Endothelial cell of umbilical vein (primary cell): Measurements from ENCODE around the gene TMEM92. TPM values are rescaled to one million over a fixed set of nuclear protein-coding genes. Genes with fewer than 3 reads are reported as not detected.

Experiments used
- BruUV-seq: library from RNA; stranded (reverse); fragments of 400-500 nt; replicated peaks from 2 replicates; lab custom pipeline; 2021; lab: Mats Ljungman, UMichigan
- CTCF ChIA-PET: fragments of 300-600, 350-600 bp; sonication (Branson Sonifier 250); formaldehyde crosslinking; loops from one replicate; lab custom pipeline; 2021; ENCODE audit warnings: antibody characterized with exemption, inconsistent platforms; lab: Charles Lee
- POLR2A ChIA-PET: fragments of 300-600, 350-600 bp; sonication (Branson Sonifier 250); formaldehyde crosslinking; loops from one replicate; lab custom pipeline; 2021; ENCODE audit warnings: antibody characterized with exemption, inconsistent platforms; lab: Charles Lee
- DNase-seq: peaks from one replicate; pipeline ENCODE4 v3.0.0-alpha.2; 2011; ENCODE audit warnings: low read depth, low spot score
- FAIRE-seq: peaks from 2 replicates; lab custom pipeline; 2011; peaks lifted over from hg19 to GRCh38; lab: Jason Lieb, UNC
- H2AFZ ChIP-seq: 2 replicates; pipeline ENCODE4 v1.6.0; 2012; ENCODE audit warnings: low read depth, low read length, control low read depth, inconsistent platforms
- H3K27ac ChIP-seq: 2 replicates; pipeline ENCODE4 v1.5.1; 2011; ENCODE audit warnings: low read depth, mild to moderate bottlenecking, control low read depth, low read length, moderate library complexity; ENCODE audit not compliant: insufficient read depth
- H3K27me3 ChIP-seq, 2 experiments: 2 replicates each; pipeline versions ENCODE4 v1.6.0 to v1.6.1; 2011; ENCODE audit warnings: low read length in 2 of 2, mixed read lengths in 1 of 2; ENCODE audit not compliant: control insufficient read depth in 2 of 2, insufficient read depth in 2 of 2
- H3K36me3 ChIP-seq, 2 experiments: 2 replicates in 1 of 2; 3 replicates in 1 of 2; pipeline ENCODE4 v1.5.1; 2011; ENCODE audit warnings: low read length in 2 of 2, mild to moderate bottlenecking in 1 of 2, moderate library complexity in 1 of 2; ENCODE audit not compliant: control insufficient read depth in 2 of 2, insufficient read depth in 2 of 2; ENCODE audit errors: extremely low read depth in 1 of 2
- H3K4me1 ChIP-seq: 3 replicates; pipeline ENCODE4 v1.5.1; 2011; ENCODE audit warnings: mild to moderate bottlenecking, low read length; ENCODE audit not compliant: control insufficient read depth, insufficient read depth; ENCODE audit errors: extremely low read depth
- H3K4me2 ChIP-seq: 2 replicates; pipeline ENCODE4 v1.6.1; 2011; ENCODE audit warnings: low read length, control low read depth, mixed read lengths; ENCODE audit not compliant: insufficient read depth
- H3K4me3 ChIP-seq, 3 experiments: fragments of 200-600 bp in 1 of 3; sonication (generic), shearing (Covaris generic) in 1 of 3; replicated peaks in 1 of 3; 2 replicates each; pipeline ENCODE4 v1.5.1; 2011 to 2016; ENCODE audit warnings: control low read depth in 3 of 3, low read length in 3 of 3, mild to moderate bottlenecking in 2 of 3, inconsistent platforms in 1 of 3, low read depth in 1 of 3, moderate library complexity in 1 of 3; ENCODE audit not compliant: insufficient read depth in 1 of 3
- H3K79me2 ChIP-seq: 2 replicates; pipeline ENCODE4 v1.6.0; 2012; ENCODE audit warnings: low read length, inconsistent platforms; ENCODE audit not compliant: control insufficient read depth, insufficient read depth
- H3K9ac ChIP-seq: replicated peaks from 2 replicates; pipeline ENCODE3; 2011; ENCODE audit warnings: low read length, control low read depth; ENCODE audit not compliant: insufficient read depth; ENCODE audit errors: extremely low read depth
- H3K9me1 ChIP-seq: replicated peaks from 3 replicates; pipeline ENCODE4 v1.6.0; 2011; ENCODE audit warnings: mild to moderate bottlenecking, low read length; ENCODE audit not compliant: control insufficient read depth, insufficient read depth; ENCODE audit errors: extremely low read depth
- H3K9me3 ChIP-seq: replicated peaks from 2 replicates; pipeline ENCODE4 v1.5.1; 2012; ENCODE audit warnings: low read length, inconsistent platforms; ENCODE audit not compliant: control insufficient read depth, insufficient read depth
- H4K20me1 ChIP-seq: replicated peaks from 2 replicates; pipeline ENCODE3; 2011; ENCODE audit warnings: mild to moderate bottlenecking, low read length; ENCODE audit not compliant: control insufficient read depth, insufficient read depth; ENCODE audit errors: extremely low read depth
- CTCF ChIP-seq, 2 donors: IDR thresholded peaks; 1 replicate in 1 of 2; 2 replicates in 1 of 2; pipeline ENCODE4 v1.5.1; 2011; ENCODE audit warnings: low read length in 2 of 2, mild to moderate bottlenecking in 2 of 2, moderate library complexity in 2 of 2, control low read depth in 1 of 2, inconsistent platforms in 1 of 2, low read depth in 1 of 2; ENCODE audit not compliant: insufficient read depth in 1 of 2; ENCODE audit errors: extremely low read depth in 1 of 2
- EZH2 ChIP-seq: IDR thresholded peaks from 2 replicates; pipeline ENCODE4 v1.6.1; 2012; ENCODE audit warnings: borderline replicate concordance, low read depth, mild to moderate bottlenecking, moderate library complexity, low read length, inconsistent platforms; ENCODE audit not compliant: severe bottlenecking
- JUN ChIP-seq: IDR thresholded peaks from 2 replicates; pipeline ENCODE4 v1.6.1; 2011; ENCODE audit warnings: borderline replicate concordance, low read depth; ENCODE audit not compliant: insufficient read length, insufficient read depth
- MAX ChIP-seq: IDR thresholded peaks from 2 replicates; pipeline ENCODE4 v1.6.1; 2011; ENCODE audit not compliant: insufficient read depth, insufficient read length
- POLR2A ChIP-seq: IDR thresholded peaks from 2 replicates; pipeline ENCODE4 v1.6.1; 2012; ENCODE audit warnings: low read depth, mild to moderate bottlenecking, control low read depth, low read length
- POLR2AphosphoS5 ChIP-seq: IDR thresholded peaks from 2 replicates; pipeline ENCODE4 v1.6.1; 2012; ENCODE audit warnings: low read depth, mild to moderate bottlenecking, control low read depth, low read length, moderate library complexity; ENCODE audit not compliant: insufficient read depth
- dilution Hi-C: fragments of 300-500 bp; cut with MboI; formaldehyde crosslinking; loops from one replicate; pipeline ENCODE4 v1.15.0; 2019; ENCODE audit warnings: low sequenced_read_pairs; ENCODE audit not compliant: extremely low pct_ligation_motif_present
- intact Hi-C: fragments of 100-400 bp; cut with micrococcal nuclease; formaldehyde crosslinking; loops from one replicate; pipeline ENCODE4 v1.10.0; 2022
- polyA plus RNA-seq, 4 experiments: library from polyadenylated mRNA; depleted of rRNA in 3 of 4; stranded (reverse) in 3 of 4; unstranded in 1 of 4; fragments of >200 nt; gene quantifications; 2 replicates each; pipeline versions ENCODE4 v1.2.1 to v1.2.3, GENCODE V29; 2011 to 2012; ENCODE audit warnings: missing spikeins in 1 of 4
- total RNA-seq: library from RNA; stranded (reverse); gene quantifications from 2 replicates; pipeline ENCODE4 v1.2.3, GENCODE V29; 2021

Gene TMEM92
- total and polyA plus RNA-seq, 2 donors (not counting 3 experiments of a cell fraction or from before 2014, with no cell fraction given), result 0.03 TPM; not detected in 1

- ChIA-PET POLR2A (no interaction called here), CTCF (interaction anchor here (1.7 to 2.0 kb wide), 2 partner anchors 12 to 15 kb away, joined by 4 to 7 read pairs; no protein-coding TSS in a partner anchor)
- DNase-seq (no peak), FAIRE-seq (no peak)
- no peak overlapping the region for H3K4me2 ChIP-seq
- BruUV-seq, result no TSS peak
- no peak overlapping the region for H2AFZ ChIP-seq
- no peaks in the 10 kb centered on the region for H3K36me3 ChIP-seq
- H3K9me3 ChIP-seq, result no peaks in the 10 kb centered on the region
- dilution Hi-C loops (no loop called here), intact Hi-C loops (loop anchor here (5.0 kb wide), 1 partner anchor 583 kb away; no protein-coding TSS in a partner anchor)
- H3K9ac ChIP-seq, result no peak overlapping the region
- peaks cover 11 to 13% of the 10 kb centered on the region in 2 experiments for H3K27me3 ChIP-seq
- H3K27ac ChIP-seq, result no peak overlapping the region
- no peaks in the 10 kb centered on the region for H3K4me1 ChIP-seq
- H3K4me3 ChIP-seq, result no peak overlapping the region
- no peaks in the 10 kb centered on the region for H4K20me1 ChIP-seq
- H3K79me2 ChIP-seq, result no peaks in the 10 kb centered on the region
- TF ChIP-seq CTCF (IDR thresholded peaks at IDR 0.05; ENCODE audit: extremely low read depth in 1 of 2, insufficient read depth in 1 of 2, low read depth in 1 of 2, low read length in 2 of 2), result no peak
- no peak for TF ChIP-seq EZH2
- TF ChIP-seq POLR2AphosphoS5, result no peak
- no peak for TF ChIP-seq POLR2A
- TF ChIP-seq MAX, result no peak
- TF ChIP-seq JUN, result no peak
- no peaks in the 10 kb centered on the region for H3K9me1 ChIP-seq
Observed at GRCh38 chr17:50310455-50311111, 36.3 kb downstream of the TMEM92 start.
